ENCODE results near the gene ALG1.
"Not testable (repeated sequence)": the region's sequence is repeated elsewhere in the genome, so short reads cannot be mapped to it uniquely, and the experiment has no call there.

Gene ALG1

DNA sequence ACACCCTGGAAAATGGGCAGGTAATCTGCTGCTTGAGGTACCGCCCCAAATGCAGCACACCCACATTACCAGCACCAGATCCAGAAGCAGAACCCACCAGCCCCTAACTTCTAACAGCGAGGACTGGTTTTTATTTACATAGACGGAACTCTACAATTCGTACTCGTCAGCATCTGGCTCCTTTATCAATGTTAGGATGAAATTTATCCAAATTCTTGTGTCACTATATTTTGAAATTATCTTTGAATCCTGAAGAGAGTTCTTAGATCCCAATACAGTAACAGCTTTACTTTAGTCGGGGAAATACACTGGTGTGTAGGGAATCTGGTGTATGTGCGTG is 332 bp upstream of the ALG1 start:
- H3K27ac ChIP-seq: peak overlapping the region; percentile 59
- DNase-seq (ENCODE audit: low read depth, low spot score): no peak

DNA sequence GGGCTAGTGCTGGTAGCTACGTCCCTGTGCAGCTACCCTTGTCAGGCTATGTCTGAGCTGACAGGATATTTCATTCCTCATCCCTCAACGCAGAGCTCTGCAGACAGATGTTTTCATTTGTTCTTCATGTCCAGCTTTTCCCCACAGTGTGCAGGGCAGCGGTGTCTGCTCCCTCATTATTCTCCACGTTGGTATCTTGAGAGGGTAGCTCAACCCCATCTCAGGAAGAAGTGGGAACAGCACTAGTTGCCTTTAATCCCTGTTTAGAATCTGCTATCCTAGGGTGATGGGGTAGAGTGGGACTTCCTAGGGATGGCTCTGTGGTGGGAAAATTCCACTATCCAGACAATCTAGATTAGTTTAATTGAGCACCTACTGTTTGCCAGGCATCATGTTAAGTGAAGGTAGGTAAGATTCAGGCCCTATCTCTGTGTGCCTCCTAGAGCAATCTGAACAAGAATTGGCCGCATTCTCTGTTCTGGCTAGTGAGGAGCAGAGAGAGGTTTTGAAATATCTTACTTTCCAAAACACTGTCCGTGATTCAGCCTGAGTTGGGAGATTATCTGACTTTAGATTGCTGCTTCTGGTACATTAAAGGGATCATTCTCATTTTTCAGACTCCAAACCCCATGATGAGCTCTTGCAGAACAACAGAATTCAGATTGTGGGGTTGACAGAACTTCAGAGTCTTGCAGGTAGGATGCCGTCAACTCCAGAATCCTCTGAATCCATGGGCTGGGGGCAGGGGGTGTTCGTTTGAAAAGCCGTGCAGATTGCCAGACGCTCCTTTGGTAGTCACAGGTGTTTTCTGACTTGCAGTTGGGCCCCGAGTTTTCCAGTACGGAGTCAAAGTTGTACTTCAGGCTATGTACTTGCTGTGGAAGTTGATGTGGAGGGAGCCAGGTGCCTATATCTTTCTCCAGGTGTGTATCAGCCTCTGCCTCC is 963 bp downstream of the ALG1 start:
- peak overlapping the region; percentile 59 for H3K27ac ChIP-seq
- DNase-seq (ENCODE audit: low read depth, low spot score): no peak

DNA sequence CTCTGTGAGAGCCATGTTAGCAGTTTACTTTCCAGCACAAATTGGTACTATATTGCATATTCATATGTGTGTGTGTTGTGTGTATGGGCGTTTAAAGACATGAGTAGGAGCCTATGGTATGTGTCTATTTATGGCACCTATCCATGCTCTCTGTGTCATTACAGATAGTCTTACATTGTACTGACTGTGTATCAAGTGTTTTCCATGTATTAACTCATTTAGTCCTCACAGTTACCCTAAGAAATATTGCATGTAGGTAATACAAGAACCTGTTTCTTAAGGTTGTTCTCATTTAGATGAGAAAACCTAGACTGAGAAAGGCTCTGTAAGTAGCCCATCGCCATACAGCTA is 1.6 kb downstream of the ALG1 start:
- no peak overlapping the region for H3K27ac ChIP-seq
- no peak for DNase-seq (ENCODE audit: low read depth, low spot score)

DNA sequence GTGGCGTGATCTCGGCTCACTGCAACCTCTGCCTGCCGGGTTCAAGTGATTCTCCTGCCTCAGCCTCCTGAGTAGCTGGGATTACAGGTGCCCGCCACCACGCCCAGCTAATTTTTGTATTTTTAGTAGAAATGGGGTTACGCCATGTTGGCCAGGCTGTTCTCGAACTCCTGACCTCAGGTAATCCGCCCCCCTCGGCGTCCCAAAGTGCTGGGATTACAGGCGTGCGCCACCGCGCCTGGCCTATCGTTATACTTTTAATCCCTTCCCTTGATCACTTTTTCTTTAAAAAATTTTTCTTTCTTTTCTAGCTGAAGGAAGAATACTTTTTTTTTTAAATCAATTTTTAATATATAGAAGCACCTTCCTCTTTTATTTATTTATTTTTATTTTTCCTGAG is 2.1 kb downstream of the ALG1 start:
- not testable (repeated sequence) for DNase-seq (ENCODE audit: low read depth, low spot score); H3K27ac ChIP-seq

DNA sequence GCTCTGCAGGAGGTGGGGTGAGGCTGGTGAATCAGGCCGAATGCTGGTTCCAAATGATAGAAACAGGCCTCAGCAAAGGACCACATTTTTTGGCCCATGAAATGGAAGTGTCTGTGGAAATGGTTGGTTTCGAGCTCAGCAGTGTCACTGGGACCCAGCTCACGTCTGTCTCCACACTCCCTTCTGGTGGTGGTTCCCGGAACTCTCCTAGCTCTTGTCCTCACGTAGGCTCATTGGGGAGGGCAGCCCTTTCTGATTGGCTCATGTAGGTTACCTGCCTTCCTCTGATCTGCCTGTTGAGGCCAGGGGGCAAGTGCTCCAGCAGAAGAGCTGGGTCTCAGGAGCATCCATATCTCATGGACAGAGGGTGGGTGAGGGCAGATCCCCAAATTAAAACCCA is 4.0 kb downstream of the ALG1 start:
- no peak for DNase-seq (ENCODE audit: low read depth, low spot score)
- H3K27ac ChIP-seq: no peak overlapping the region

DNA sequence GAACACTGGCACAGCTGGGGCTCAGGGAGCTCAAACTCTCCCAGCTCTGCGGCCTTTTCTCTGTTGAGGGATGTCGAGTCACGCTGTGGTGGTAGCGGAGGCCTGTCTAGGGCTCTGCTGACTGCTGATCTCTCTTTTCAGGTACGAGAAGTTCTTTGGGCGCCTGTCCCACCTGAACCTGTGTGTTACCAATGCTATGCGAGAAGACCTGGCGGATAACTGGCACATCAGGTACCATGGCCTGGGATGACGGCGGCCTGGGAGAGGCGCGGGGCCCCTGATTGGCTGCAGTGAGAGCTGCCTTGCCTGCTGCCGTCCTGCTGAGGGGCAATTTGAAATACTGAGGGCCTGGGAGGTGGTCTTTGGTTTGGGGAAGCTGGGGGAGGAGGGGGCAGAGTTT is 5.7 kb downstream of the ALG1 start:
- H3K27ac ChIP-seq: no peak overlapping the region
- no peak for DNase-seq (ENCODE audit: low read depth, low spot score)

DNA sequence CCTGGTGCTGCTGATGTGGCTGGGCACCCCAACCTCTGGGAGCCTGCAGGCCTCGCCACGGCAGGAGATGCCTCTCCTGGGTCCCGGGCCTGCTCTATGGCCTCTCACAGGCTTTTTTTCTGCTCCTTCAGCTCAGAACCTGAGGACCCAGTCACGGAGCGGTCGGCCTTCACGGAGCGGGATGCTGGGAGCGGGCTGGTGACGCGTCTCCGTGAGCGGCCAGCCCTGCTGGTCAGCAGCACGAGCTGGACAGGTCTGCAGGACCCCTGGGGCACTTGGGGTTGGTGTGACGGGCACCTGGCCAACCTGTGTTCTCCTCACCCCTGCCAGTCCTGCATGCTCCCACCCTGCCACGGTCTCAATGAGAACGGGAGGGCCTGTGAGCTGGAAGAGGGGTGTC is 7.0 kb downstream of the ALG1 start:
- no peak overlapping the region for H3K27ac ChIP-seq
- DNase-seq (ENCODE audit: low read depth, low spot score): no peak

DNA sequence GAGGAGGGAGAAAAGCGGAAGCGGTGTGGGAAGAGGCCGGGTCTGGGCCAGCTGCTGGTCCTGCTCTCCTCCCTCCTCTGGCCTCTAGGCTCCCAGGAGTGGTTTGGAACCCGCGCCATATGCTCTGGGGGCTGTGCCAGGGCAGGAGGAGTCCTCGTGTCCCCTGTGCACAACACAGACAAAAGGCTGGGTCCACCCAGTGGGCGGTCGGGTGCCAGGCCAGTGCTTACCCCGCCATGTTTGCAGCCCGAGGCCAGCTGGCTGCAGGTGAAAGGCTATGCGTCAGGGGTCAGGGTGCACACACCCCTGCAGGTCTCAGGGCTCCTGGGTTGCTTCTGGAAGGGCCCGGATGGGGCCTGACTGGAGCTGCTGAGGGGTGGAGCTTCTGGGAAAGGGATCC is 8.8 kb downstream of the ALG1 start:
- not testable (repeated sequence) for DNase-seq (ENCODE audit: low read depth, low spot score)

DNA sequence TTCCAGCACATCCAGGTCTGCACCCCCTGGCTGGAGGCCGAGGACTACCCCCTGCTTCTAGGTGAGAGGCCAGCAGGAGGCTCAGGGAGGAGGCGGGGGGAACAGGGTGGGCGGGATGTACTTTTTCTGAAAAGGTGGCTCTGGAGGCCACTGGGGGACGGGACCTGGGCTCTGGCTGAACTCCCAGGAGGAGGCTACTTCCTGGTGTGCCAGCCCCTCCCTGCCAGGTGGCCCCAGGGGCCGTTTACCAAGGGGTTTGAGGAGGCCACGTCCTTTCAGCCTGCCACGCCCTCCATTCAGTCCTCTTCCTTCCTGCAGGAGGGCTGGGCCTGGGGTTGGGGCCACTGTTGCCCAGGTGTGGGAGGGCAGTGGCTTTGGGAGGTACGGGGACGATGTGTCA is 9.4 kb downstream of the ALG1 start:
- H3K27ac ChIP-seq; DNase-seq (ENCODE audit: low read depth, low spot score): not testable (repeated sequence)

More for the DNA sequence above, 8.8 kb downstream of the ALG1 start:
- not testable (repeated sequence) for H3K27ac ChIP-seq

DNA sequence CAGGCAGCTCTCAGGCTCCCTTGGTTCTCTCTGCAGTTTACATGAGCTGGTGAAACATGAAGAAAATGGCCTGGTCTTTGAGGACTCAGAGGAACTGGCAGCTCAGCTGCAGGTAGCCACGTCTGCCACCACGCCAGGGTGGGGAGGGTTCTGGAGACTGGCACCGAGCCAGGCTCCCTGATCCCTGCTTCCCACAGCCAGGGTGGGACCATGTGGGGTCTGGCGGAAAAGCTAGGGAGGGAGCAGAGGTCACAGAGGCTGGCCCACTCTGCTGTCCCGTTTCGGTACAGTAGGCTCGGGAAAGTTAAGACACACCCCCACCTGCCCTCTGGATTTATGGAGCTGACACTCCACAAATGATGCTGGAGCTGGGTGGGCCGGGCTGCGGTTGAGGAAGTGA is 12.0 kb downstream of the ALG1 start:
- not testable (repeated sequence) for H3K27ac ChIP-seq; DNase-seq (ENCODE audit: low read depth, low spot score)

DNA sequence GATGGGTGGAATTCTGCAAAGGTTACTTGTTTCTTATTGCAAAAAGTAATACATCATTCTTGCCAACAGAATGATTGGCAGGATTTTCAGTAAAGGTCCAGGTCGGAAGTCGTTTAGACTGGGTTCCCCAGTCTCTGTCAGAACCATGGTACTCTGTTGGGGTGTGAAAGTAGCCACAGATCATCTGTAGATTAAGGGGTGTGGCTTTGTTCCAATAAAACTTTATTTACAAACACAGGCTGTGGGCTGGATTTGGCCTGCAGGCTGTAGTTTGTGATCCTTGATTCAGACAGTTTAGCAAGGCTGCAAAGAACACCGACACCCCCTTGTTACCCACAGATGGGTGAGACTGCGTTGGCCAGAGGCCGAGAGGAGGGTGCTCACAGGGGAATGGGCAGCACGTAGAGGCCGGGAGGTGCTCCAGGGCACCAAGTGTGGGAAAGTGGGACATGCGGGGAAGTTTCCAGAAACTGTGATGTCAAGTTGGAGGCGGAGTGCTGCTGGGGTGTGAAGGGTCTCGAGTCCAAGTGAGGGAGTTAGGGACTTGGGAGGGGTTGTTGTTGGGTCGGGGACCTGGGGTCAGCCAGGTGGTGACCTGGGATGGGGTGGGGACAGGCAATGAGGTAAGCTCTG is 12.6 kb downstream of the ALG1 start:
- not testable (repeated sequence) for H3K27ac ChIP-seq; DNase-seq (ENCODE audit: low read depth, low spot score)

DNA sequence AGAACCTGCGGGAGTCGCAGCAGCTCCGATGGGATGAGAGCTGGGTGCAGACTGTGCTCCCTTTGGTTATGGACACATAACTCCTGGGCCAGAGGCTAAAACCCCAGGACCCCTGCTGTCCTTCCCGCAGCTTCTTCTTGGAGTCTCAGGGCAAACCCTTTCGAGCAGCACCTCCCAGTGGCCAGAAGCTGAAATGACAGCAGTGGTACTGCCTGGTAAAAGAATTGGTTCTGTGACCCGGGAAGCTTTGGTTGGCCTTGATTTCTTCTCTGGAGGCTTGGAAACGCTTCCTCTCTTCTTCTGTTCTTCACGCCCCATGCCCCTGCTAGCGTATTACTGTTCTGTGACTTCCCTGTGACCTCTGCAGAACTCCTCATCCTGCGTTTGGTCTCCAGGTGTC is 13.2 kb downstream of the ALG1 start:
- DNase-seq (ENCODE audit: low read depth, low spot score); H3K27ac ChIP-seq: not testable (repeated sequence)

DNA sequence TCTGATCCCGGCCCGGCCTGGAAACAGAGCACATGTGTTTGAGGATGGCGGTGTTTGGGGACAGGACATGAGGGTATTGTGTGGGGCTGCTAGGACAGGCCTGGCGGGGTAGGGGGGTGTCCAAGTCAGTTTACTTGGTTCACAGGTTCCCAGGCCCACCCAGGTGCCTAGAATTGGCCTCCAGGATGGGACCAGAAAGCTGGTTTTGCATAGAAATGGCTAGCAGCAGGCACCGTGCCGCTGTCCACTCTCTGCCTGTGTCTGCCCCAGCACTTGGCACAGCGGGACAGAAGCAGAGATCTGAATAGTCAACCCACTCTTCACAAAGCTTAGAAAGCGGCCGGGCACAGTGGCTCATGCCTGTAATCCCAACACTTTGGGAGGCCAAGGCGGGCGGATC is 14.1 kb downstream of the ALG1 start:
- DNase-seq (ENCODE audit: low read depth, low spot score); H3K27ac ChIP-seq: not testable (repeated sequence)

DNA sequence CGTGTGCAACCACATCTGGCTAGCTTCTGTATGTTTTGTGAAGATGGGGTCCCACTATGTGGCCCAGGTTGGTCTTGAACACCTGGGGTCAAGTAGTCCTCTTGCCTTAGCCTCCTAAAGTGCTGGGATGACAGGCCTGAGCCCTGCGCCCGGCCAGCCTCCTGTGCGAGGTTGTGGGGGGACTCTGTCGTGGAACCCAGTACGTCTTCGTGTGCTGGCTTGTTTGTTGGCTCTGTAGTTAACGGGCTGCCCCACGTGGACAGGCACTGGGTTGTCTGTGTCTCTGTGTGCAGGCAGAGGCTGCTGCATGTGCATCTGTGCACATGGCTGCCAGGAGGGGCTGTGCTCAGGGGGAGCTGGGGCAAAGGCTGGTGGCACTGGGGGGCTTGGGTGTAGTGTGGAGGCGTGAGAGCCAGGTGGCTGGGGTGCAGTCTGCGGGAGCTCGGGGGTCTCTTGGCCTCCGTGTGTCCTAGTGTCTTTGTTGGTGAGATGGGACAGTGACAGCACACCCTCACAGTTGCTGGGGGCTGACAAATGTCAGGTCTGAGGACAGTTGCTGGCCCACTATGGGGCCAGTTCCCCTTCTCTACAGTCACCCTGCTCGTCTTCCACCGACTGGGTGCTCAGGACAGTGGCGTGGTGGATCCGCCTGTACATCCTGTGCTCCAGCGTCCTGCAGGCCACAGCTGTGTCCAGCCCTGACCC is 16.6 kb downstream of the ALG1 start:
- not testable (repeated sequence) for DNase-seq (ENCODE audit: low read depth, low spot score); H3K27ac ChIP-seq

DNA sequence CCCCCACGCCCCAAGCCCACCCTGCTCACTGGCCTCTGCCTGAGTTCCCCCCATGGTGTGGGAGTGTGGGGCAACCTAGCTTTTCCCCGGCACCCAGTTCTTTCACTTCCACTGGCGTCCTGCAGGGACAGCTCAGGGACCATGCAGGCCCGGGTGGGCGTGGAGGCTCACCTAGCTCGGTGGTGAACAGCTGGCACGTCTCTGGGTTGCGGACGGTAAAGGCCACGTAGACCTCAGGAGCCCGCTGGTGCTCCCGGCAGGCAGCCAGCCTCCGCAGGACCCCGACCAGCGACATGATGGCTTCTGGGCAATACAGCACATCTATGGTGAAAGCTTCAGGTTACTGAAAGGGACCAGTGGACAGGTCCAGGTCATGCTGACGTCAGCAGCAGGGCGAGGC is 17.3 kb downstream of the ALG1 start:
- not testable (repeated sequence) for DNase-seq (ENCODE audit: low read depth, low spot score); H3K27ac ChIP-seq

DNA sequence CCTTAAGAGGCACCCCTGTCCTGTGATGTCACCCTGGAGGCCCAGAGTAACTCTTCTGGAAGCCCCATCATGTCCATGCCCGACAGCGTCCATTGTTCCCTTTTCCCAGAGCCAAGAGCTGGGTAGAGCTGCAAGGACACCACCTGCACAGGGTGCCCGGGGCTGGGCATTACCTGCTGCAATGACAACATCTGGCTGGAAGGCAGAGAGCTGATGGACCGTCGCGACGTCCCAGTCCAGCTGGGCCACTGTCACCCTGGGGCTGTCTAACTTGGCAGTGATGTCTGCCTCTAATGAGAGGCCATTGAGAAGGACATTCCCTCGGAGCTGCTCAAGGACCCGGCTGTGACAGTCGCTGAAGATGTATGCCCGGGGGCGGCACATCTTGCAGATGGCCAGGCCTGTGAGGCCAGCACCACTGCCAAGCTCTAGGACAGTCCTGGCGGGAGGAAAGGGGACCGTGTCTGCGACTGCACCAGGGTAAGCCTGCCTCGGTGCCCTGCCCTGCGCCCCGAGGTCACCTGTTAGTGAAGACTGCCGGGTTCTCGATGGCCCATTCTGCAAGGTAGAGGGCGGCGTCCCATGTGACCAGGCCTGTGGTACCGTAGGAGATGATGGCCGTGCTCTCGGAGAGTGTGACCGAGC is 18.4 kb downstream of the ALG1 start:
- DNase-seq (ENCODE audit: low read depth, low spot score); H3K27ac ChIP-seq: not testable (repeated sequence)

DNA sequence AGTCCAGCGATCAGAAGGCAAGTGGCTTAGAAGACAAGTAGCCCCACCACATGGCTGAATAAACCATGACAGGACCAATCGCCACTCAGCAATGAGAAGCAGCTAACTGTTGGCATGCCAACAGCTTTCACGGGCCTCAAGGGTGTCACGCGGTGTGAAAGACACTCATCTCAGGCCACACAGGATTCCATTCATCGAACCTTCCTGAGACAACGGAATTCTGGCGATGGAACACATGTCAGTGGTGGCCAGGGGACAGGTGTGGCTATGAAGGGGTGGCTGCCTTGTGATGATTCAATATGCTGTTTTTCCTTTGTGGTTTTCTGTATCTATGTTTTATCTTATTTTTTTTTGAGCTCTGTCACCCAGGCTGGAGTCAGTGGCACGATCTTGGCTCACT is 18.9 kb downstream of the ALG1 start:
- not testable (repeated sequence) for DNase-seq (ENCODE audit: low read depth, low spot score); H3K27ac ChIP-seq

DNA sequence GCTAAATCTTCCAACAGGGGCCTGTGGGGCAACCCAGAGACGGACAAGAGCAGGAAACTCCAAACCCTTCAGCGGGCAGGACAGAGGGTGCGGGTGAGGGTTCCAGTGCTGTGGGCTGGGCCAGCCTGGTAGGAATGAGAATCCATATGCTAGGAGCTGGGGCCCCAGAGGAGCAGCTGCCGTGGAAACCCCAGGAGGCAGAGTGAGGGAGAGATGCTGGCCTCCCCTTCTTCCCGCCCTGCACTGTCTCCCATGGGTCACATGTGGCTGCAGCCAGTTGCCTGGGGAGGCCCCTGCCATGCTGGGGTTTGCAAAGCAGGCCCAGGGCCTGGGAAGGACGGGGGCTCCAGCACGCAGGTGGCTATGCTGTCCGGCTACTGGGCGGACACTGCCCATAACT is 21.4 kb downstream of the ALG1 start:
- not testable (repeated sequence) for DNase-seq (ENCODE audit: low read depth, low spot score)

DNA sequence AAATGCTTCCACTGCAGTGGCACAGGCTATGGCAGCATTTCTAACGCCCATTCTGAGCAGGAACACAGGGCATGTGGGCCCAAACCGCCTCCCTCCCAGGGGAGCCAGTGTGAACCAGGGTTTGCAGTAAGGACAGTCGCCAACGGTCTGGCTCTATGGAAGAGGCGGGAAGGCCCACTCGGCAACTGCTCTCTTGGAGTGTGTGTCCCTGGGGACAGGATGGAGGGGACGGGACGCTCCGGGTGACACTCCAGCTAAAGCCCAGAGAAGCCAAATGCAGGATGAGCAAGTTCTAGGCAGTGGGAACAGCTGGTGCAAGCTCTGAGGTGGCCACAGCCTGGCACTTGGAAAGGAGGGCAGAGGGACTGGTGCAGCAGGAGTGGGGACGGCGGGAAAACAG is 22.1 kb downstream of the ALG1 start:
- DNase-seq (ENCODE audit: low read depth, low spot score); H3K27ac ChIP-seq: not testable (repeated sequence)

More for the DNA sequence above, 21.4 kb downstream of the ALG1 start:
- not testable (repeated sequence) for H3K27ac ChIP-seq

DNA sequence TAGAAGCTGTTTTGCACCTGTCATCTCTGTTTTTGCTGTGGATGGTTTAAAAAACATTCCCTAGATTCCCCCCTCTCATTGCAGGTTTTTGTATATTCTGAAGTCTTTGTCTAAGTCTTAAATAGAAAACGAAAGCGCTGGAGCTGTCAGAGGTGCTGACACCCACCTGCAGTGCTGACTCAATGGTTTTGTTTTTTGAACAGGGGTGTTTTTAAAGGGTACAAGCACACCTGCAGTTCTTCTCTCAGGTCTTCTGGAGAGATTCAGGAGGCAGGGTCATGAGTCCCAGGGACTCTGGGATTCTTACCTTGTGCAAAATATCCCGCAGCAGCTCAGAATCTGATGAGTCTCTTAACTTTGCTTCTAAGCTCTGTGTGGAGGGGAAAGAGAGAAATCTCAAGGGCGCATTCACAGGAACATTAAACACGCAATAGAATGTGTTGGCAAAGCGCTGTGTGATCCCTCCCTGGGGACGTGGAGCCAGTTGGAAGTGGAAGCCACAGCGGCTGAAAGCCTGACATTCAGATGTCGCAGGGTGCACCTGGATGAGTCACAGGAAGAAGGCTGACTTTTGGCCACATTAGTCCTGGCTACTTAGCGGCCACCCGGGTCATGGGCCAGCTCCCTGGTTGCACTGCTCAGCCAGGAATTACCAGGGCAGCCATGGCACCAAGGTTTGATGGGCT is 23.6 kb downstream of the ALG1 start:
- not testable (repeated sequence) for DNase-seq (ENCODE audit: low read depth, low spot score); H3K27ac ChIP-seq

Data from epithelial cell of prostate (primary cell).